HFFc6 (cell line): Measurements from ENCODE around the gene OAS3. TPM values are rescaled to one million over a fixed set of nuclear protein-coding genes. Genes with fewer than 3 reads are reported as not detected.

Experiments used
- DNase-seq: peaks from one replicate; pipeline ENCODE4 v3.0.0-alpha.2; 2018
- H3K27ac Mint-ChIP-seq: 2 replicates; pipeline ENCODE4 v1.8.0; 2020; ENCODE audit warnings: mild to moderate bottlenecking, mixed read lengths
- H3K27me3 Mint-ChIP-seq: 2 replicates; pipeline ENCODE4 v1.8.0; 2021; ENCODE audit warnings: mild to moderate bottlenecking, moderate library complexity, mixed read lengths; ENCODE audit not compliant: insufficient read depth
- H3K36me3 Mint-ChIP-seq: 2 replicates; pipeline ENCODE4 v1.8.0; 2021; ENCODE audit warnings: low read depth, mixed read lengths
- H3K4me1 Mint-ChIP-seq: 2 replicates; pipeline ENCODE4 v1.8.0; 2020; ENCODE audit warnings: low read depth, mixed read lengths
- H3K4me3 Mint-ChIP-seq: 2 replicates; pipeline ENCODE4 v1.8.0; 2020; ENCODE audit warnings: mild to moderate bottlenecking, moderate library complexity, mixed read lengths
- H3K9me3 Mint-ChIP-seq: 2 replicates; pipeline ENCODE4 v1.8.0; 2020; ENCODE audit warnings: mild to moderate bottlenecking, mixed read lengths
- CTCF ChIP-seq: fragments of 200-600 bp; sonication (generic); IDR thresholded peaks from 2 replicates; pipeline ENCODE4 v1.5.0; 2021; ENCODE audit warnings: antibody characterized with exemption, mild to moderate bottlenecking
- total RNA-seq, 6 experiments: library from RNA; stranded (reverse); fragmentation: NEBNext Ultra II Directional; extraction: Animal tissue kit (Norgen Biotek cat#: 25700); gene quantifications; 2 replicates in 1 of 6; 3 replicates in 5 of 6; pipeline ENCODE4 v1.2.3, GENCODE V29; 2021

The OAS3 gene
- total RNA-seq, 6 experiments from 2014 or later: 3.3 to 11.3 (median 9.0) TPM

- H3K4me1 Mint-ChIP-seq: no peaks in the 10 kb centered on the region
- H3K36me3 Mint-ChIP-seq: peaks cover 24% of the 10 kb centered on the region; the same call in 1 of the 2 replicates
- TF ChIP-seq CTCF: no peak
- H3K27me3 Mint-ChIP-seq: no peaks in the 10 kb centered on the region
- H3K27ac Mint-ChIP-seq: no peak overlapping the region
- peaks cover 11% of the 10 kb centered on the region for H3K9me3 Mint-ChIP-seq
- no peak overlapping the region for H3K4me3 Mint-ChIP-seq
- no peak for DNase-seq
Observed at GRCh38 chr12:112962561-112962960, 24.3 kb downstream of the OAS3 start.

- H3K9me3 Mint-ChIP-seq: peaks cover 5% of the 10 kb centered on the region
- peaks cover 19% of the 10 kb centered on the region; the same call in 1 of the 2 replicates for H3K36me3 Mint-ChIP-seq
- DNase-seq: no peak
- TF ChIP-seq CTCF: no peak
- no peak overlapping the region for H3K4me3 Mint-ChIP-seq
- H3K4me1 Mint-ChIP-seq: no peaks in the 10 kb centered on the region
- H3K27ac Mint-ChIP-seq: no peak overlapping the region
- no peaks in the 10 kb centered on the region for H3K27me3 Mint-ChIP-seq
Observed at GRCh38 chr12:112963227-112963861, 25.1 kb downstream of the OAS3 start.

GRCh38 chr12:112964067-112964670 is 25.9 kb downstream of the OAS3 start:
- Mint-ChIP-seq H3K36me3 (peaks cover 19% of the 10 kb centered on the region; the same call in 1 of the 2 replicates), H3K4me1 (no peaks in the 10 kb centered on the region), H3K9me3 (peaks cover 5% of the 10 kb centered on the region), H3K27ac (no peak overlapping the region), H3K27me3 (no peaks in the 10 kb centered on the region), H3K4me3 (no peak overlapping the region)
- no peak for TF ChIP-seq CTCF
- no peak for DNase-seq

GRCh38 chr12:112964915-112965314 is 26.6 kb downstream of the OAS3 start:
- no peak for TF ChIP-seq CTCF
- DNase-seq: no peak
- no peaks in the 10 kb centered on the region; the same call in 1 of the 2 replicates for H3K9me3 Mint-ChIP-seq
- no peak overlapping the region for H3K27ac Mint-ChIP-seq
- no peaks in the 10 kb centered on the region for H3K4me1 Mint-ChIP-seq
- no peaks in the 10 kb centered on the region for H3K27me3 Mint-ChIP-seq
- no peak overlapping the region for H3K4me3 Mint-ChIP-seq
- peaks cover 11% of the 10 kb centered on the region; the same call in 1 of the 2 replicates for H3K36me3 Mint-ChIP-seq

- Mint-ChIP-seq H3K27me3 (no peaks in the 10 kb centered on the region), H3K4me3 (no peak overlapping the region), H3K9me3 (no peaks in the 10 kb centered on the region; the same call in 1 of the 2 replicates), H3K36me3 (peaks cover 11% of the 10 kb centered on the region; the same call in 1 of the 2 replicates), H3K27ac (no peak overlapping the region), H3K4me1 (no peaks in the 10 kb centered on the region)
- DNase-seq: no peak
- TF ChIP-seq CTCF: no peak
Observed at GRCh38 chr12:112965643-112966042, 27.4 kb downstream of the OAS3 start.
